Motor neuron (in vitro differentiated cells): ENCODE measurements around the gene SNORC. TPM values are rescaled to one million over a fixed set of nuclear protein-coding genes. Genes with fewer than 3 reads are reported as not detected.
A peak's percentile ranks its signal among the peaks of the same experiment; 100 is the strongest.

ENCODE experiments used
- ATAC-seq, 8 experiments: fragments of 200-7000 bp; cut with Tn5 transposase; replicated peaks in 6 of 8; 2 replicates each; pipeline ENCODE4 v1.8.0; 2021; ENCODE audit warnings: mild to moderate bottlenecking in 8 of 8, moderate library complexity in 8 of 8
- H3K27ac ChIP-seq, 2 donors: fragments of 250-450 bp; sonication (Bioruptor Pico); 2 replicates each; pipeline ENCODE4 v1.9.0; 2021; ENCODE audit warnings: antibody characterized with exemption in 2 of 2, mild to moderate bottlenecking in 2 of 2, moderate library complexity in 1 of 2
- H3K4me1 ChIP-seq, 2 donors: fragments of 250-450 bp; sonication (Bioruptor Pico); replicated peaks in 1 of 2; 2 replicates each; pipeline ENCODE4 v1.6.1; 2021; ENCODE audit warnings: antibody characterized with exemption in 2 of 2, mild to moderate bottlenecking in 2 of 2, moderate library complexity in 1 of 2
- H3K4me3 ChIP-seq, 5 donors: fragments of 250-450 bp; sonication (Bioruptor Pico); 2 replicates each; pipeline ENCODE4 v1.9.0; 2021; ENCODE audit warnings: antibody characterized with exemption in 5 of 5, mild to moderate bottlenecking in 5 of 5, moderate library complexity in 4 of 5
- WGBS, 10 experiments: fragments of 450-650 bp; shearing (Covaris generic); methylation state at CpG; one replicate each; pipeline ENCODE4 v1.0.0; 2022; 5-methylcytosine and 5-hydroxymethylcytosine counted together
- in situ Hi-C, 9 experiments: fragments of 400-800 bp; cut with MboI; loops; one replicate each; pipeline ENCODE4 v1.15.0; 2021; ENCODE audit warnings: low sequenced_read_pairs in 9 of 9, low pct_unique_long_range_greater_than_20kb in 2 of 9; ENCODE audit not compliant: unreplicated experiment in 9 of 9
- total RNA-seq, 8 experiments: library from RNA; unstranded; fragments of 300-600 nt; gene quantifications; 2 replicates each; pipeline versions ENCODE4 v1.2.3 to v1.2.4, GENCODE V29; 2022

The SNORC gene
- total RNA-seq, 8 experiments from 2014 or later: 1.4 to 3.7 (median 2.3) TPM

DNA sequence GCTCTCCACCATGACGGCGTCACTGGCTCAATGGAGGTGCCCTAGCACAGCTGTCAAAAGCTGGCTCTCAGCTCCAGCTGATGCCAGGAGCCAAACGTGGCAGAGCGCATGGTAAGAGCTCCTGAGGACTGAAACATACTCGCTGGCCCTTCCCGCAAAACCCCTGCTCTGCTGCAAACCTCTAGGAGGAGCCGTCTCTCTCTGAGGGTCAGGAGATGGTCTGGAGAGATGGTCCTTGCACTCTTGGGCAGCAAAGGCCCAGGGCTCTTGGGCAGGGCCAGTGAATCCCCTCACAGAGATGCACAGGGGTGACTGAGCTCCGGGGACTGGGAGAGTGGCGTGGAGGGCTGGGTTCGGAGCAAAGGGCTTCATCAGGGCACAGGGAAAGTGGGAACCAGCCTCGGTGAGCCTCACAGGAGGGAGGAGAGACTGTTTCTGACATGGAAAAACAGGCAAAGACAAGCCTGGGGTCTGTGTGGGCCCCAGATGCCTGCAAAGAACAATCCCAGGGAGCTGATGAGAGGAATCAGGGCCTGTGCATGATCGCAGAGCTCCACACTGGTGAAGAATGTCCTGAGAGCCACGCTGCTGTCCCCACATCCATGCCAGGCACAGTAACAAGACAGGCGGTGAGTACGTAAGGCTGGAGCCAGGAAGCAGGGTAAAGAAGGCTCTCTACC, 17.2 kb downstream of the SNORC start:
- no peak overlapping the region for H3K27ac ChIP-seq
- WGBS, 10 experiments: 67 to 100% (median 87%) methylated on average over 1 to 12 of the region's 15 CpGs; no CpG with 5 or more reads in 3 of the 10 experiments
- H3K4me3 ChIP-seq: no peak overlapping the region
- in situ Hi-C loops: no loop called here
- ATAC-seq: peak in 2 of 8 experiments; percentile 34 to 38
- peaks cover 7 to 8% of the 10 kb centered on the region in 2 donors for H3K4me1 ChIP-seq

DNA sequence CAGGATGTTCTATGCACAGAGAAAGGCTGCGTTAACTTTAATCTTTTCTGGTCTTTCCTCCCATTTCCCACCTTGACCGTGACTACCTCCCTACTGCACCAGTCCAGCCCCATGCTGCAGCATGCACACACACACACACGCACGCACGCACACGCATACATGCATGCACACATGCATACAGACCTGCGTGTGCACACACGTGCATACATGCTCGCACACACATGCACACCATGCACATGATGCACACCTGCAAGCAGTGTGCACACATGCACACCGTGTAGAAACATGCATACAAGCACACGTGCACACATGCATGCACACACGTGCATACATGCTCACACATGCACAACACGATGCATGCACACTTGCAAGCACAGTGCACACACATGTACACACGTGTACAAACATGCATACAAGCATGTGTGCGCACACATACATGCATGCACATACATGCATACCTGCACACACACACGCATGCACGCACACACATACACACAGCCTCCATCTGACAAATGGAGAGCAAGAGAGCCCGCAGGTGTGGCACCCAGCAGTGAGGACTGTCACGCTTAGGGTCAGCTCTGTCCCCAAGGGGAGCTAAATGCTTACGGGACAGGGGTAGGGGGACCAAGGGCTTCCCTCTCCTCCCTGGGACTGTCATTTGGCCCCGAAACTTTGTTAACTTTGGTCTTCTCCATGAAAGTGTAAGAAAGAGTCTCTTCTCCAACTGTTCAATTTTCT, 18.2 kb downstream of the SNORC start:
- H3K27ac ChIP-seq: no peak overlapping the region
- no peak overlapping the region for H3K4me3 ChIP-seq
- ATAC-seq: no peak
- in situ Hi-C loops: no loop called here
- 81 to 100% (median 86%) methylated on average over 1 to 14 of the region's 21 CpGs; no CpG with 5 or more reads in 3 of the 10 experiments for WGBS, 10 experiments
- H3K4me1 ChIP-seq: peaks cover 7 to 8% of the 10 kb centered on the region in 2 donors

DNA sequence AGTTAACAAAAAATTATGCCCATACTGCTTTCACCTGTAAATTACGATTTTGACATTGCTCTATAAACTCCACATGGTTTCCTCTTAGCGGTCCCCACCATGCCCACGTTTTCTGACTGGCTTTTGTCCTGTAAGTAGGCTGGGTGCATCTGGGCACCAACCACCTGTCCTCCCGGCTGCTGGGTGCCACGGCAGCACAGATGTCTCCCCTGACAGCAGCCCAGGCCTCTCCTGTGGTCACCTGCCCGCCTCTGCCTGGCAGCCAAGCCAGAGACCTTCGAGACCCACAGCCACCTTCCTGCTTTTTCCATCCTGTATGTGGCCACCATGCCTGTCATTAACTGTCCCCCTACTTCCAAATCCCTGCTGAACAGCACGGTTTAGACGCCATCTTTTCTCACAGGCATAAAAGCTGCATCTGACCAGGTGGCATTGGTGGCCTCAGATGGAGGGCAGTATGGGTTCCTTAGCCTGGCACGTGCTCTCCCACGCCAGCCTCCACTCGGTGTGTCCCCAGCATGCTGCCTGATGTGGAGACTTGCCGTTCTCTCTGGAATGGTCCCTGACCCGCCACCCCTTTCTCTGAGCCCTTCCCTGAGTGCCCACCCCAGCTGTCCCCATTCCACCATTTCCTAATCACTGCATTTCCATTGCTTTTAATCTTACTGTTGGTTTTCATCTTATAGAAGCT, 18.9 kb downstream of the SNORC start:
- ATAC-seq: no peak
- 10 to 92% (median 80%) methylated on average over 1 to 8 of the region's 14 CpGs; no CpG with 5 or more reads in 3 of the 10 experiments for WGBS, 10 experiments
- Histone ChIP-seq H3K27ac (no peak overlapping the region), H3K4me3 (no peak overlapping the region), H3K4me1 (peaks cover 7 to 8% of the 10 kb centered on the region in 2 donors)
- in situ Hi-C loops: no loop called here

DNA sequence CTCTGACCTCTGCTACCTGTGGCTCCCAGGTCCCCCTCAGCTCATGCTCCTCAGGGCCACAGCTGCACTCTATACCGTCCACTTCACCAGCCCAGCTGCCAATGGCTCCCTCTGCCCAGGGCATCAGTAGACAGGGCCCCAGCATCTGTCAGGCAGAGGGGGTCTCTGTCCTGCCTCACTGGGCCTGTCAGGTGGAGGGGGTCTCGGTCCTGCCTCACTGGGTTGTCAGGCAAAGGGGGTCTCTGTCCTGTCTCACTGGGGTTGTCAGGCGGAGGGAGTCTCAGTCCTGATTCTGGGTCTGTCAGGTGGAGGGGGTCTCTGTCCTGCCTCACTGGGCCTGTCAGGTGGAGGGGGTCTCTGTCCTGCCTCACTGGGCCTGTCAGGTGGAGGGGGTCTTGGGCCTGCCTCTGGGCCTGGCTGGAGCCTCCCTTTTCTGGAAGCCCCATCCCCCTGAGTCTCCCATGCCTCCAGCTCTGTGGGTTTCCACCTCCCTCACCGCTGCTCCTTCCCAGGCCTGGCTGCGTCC, 19.9 kb downstream of the SNORC start:
- Histone ChIP-seq H3K4me1 (peaks cover 7 to 8% of the 10 kb centered on the region in 2 donors), H3K4me3 (no peak overlapping the region), H3K27ac (no peak overlapping the region)
- in situ Hi-C loops: no loop called here
- ATAC-seq: no peak
- 48 to 100% (median 85%) methylated on average over 1 to 2 of the region's 5 CpGs; no CpG with 5 or more reads in 4 of the 10 experiments for WGBS, 10 experiments

DNA sequence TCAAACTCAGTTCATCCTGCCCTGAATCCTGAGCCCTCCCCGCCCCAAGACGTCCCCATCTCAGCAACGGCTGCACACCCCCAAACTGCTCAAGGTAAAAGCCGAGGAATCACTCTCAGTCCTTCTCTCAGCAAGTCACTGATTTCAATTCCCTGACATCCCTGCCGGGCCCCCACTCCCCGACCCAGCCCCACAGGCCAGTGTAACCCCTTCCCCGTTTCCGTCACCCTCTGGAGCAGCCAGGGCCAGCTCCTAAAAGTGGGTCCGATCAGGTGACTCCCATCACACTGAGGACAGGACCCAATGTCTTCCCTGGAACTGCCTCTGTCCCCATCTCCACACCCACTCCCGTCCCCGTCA, 20.5 kb downstream of the SNORC start:
- Histone ChIP-seq H3K4me3 (no peak overlapping the region), H3K4me1 (peaks cover 7 to 8% of the 10 kb centered on the region in 2 donors), H3K27ac (no peak overlapping the region)
- no peak for ATAC-seq
- in situ Hi-C loops: no loop called here
- WGBS, 10 experiments: 90 to 100% (median 100%) methylated on average over 1 to 2 of the region's 11 CpGs; no CpG with 5 or more reads in 7 of the 10 experiments

DNA sequence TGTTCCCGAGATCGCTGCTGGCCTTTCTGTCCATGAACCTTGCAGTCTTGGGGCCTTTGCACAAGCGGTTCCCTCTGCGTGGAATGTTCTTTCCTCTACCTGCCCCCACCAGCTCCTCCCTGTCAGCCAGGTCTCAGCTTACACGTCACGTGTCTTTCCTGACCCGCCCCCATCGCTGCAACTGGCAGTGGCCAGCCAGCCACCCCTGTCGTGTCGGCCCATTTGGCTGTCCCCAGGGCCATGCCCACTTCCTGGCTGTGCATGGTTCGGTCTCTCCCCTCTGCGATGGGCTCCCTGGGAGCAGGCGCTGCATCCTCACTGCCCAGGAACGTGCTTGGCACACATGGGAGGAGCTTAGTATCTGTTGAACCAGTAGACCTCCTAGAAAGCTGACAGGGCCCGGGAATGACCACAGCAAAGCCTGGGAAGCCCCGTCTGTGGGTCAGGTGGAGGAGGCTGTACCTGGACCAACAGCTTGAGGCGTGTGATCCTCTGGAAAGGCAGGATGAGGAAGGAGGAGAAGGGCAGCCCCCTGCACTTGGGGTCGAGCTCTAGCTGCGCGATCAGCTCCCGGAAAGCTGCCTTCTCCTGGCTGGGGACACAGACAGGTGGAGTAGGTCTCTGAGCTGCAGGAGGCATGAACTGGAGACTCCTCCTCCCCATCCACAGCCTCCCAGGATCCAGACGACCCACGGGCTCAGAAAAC, 21.0 kb downstream of the SNORC start:
- H3K4me3 ChIP-seq: no peak overlapping the region
- H3K4me1 ChIP-seq: peaks cover 7 to 8% of the 10 kb centered on the region in 2 donors
- in situ Hi-C loops: no loop called here
- ATAC-seq: peak in 7 of 8 experiments; percentile 14 to 89 (median 85)
- no peak overlapping the region for H3K27ac ChIP-seq
- WGBS, 10 experiments: 20 to 90% (median 34%) methylated on average over 1 to 11 of the region's 23 CpGs; no CpG with 5 or more reads in 4 of the 10 experiments

DNA sequence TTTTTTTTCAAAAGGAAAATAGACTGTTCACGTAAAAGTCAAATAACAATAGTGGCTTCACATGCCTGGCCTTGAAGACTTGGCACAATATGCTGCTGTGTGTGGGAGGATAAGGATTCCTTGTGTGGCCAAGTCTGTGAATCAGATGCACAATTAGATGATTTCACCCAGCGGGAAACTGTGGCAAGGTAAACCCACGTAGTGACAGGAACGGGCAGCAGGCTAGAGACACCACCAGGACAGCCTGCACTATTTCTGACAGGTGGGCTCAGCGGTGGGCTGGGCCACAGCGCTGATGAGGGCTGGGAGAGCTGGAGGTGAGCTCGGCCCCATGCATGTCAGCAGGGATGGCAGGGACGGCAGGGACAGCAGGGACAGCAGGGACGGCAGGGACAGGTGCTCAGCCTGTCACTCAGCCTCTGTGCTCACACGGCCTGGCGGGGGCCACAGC, 21.6 kb downstream of the SNORC start:
- WGBS, 10 experiments: 7 to 100% (median 94%) methylated on average over 1 to 8 of the region's 11 CpGs; no CpG with 5 or more reads in 2 of the 10 experiments
- peak in 1 of 8 experiments; percentile 4 for ATAC-seq
- Histone ChIP-seq H3K4me1 (peaks cover 7 to 8% of the 10 kb centered on the region in 2 donors), H3K27ac (no peak overlapping the region), H3K4me3 (no peak overlapping the region)
- in situ Hi-C loops: no loop called here

DNA sequence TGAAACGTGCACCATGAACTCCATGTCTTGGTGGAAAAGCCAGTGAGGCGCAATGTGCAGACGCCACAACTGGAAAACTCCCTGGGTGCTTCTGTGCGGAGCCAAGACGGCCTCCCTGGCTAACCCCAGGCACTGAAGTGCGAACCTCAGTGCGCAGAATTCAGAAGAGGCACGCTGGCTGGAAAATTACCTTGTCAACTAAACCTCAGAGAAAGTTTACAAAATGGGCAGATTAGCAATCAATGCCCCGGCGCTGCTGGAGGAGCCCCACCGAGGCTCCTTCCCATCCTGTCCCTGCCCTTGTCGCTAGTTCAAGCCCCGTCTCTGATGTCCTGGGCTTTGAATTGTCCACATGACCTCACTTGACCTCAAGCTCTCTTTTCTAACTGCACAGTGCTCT, 22.2 kb downstream of the SNORC start:
- H3K27ac ChIP-seq: no peak overlapping the region
- peaks cover 7 to 8% of the 10 kb centered on the region in 2 donors for H3K4me1 ChIP-seq
- in situ Hi-C loops: no loop called here
- WGBS, 10 experiments: 66 to 100% (median 93%) methylated on average over 1 to 8 of the region's 13 CpGs; no CpG with 5 or more reads in 3 of the 10 experiments
- H3K4me3 ChIP-seq: no peak overlapping the region
- no peak for ATAC-seq

DNA sequence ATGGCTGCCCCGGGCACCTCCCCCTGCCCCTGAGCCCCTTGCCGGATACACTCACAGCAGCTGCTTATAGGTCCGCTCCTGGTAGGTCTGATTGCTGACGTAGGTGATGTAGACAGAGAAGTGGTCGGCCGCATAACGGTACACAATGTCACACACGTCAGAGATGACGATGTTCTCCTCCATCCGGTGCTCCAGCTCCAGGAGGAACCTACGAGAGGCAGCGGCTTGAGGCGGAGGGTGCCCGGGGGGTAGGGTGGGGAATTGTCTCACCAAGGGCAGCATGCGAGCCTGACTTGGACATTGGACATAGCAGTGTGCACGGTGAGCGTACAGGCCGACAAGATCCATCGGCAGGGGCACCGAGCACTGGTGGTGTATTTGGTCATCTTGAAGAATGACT, 22.8 kb downstream of the SNORC start:
- in situ Hi-C loops: no loop called here
- WGBS, 10 experiments: 94 to 100% methylated on average over 1 to 6 of the region's 20 CpGs; no CpG with 5 or more reads in 8 of the 10 experiments
- no peak for ATAC-seq
- no peak overlapping the region for H3K27ac ChIP-seq
- H3K4me3 ChIP-seq: no peak overlapping the region
- peaks cover 7 to 8% of the 10 kb centered on the region in 2 donors for H3K4me1 ChIP-seq

DNA sequence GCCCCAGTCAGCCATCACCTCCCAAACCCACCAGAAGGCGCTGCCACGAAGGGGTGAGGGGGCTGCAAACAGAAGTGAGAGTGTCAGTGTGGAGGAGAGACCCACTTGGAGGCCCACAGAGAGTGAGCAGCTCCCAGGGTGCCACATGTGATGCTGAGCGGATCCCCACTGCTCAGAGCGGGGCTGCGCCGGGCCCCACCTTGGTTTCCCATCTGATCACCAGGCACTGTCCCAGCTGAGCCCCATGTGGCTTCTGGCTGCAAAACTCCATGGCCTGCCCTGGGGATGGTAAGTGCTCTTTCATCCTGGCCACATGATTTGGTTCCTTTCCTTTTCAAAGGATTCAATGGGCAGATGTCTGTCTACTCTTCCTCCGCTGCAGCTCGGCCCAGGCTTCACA, 23.8 kb downstream of the SNORC start:
- WGBS, 10 experiments: 72 to 100% (median 100%) methylated on average over 3 to 7 of the region's 8 CpGs; no CpG with 5 or more reads in 7 of the 10 experiments
- in situ Hi-C loops: no loop called here
- H3K27ac ChIP-seq: peak overlapping the region in 1 of 2 donors; percentile 34

DNA sequence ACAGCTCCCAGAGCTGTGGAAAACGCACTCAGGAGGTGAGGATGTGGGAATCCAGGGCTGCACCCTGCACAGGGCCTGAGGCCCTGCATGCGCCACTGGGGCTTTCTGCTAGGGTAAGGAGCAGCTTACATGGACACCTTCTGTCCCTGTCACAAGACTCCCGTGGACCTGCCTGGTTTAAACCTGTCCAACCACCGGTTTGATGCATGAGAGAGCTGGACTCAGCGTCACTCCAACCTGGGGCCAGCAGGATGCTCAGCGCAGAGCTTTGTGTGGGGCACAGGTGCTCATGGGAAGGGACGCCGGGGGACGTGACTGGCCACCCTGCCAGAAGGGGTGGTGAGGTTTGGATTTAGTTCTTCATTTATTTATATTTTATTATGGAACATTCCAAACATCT, 24.2 kb downstream of the SNORC start:
- Histone ChIP-seq H3K27ac (peak overlapping the region in 1 of 2 donors; percentile 34), H3K4me3 (no peak overlapping the region), H3K4me1 (peaks cover 7 to 8% of the 10 kb centered on the region in 2 donors)
- in situ Hi-C loops: no loop called here
- ATAC-seq: peak in 4 of 8 experiments; percentile 6 to 36 (median 26)
- 60 to 92% (median 71%) methylated on average over 1 to 8 of the region's 9 CpGs; no CpG with 5 or more reads in 6 of the 10 experiments for WGBS, 10 experiments

More for the DNA sequence above, 23.8 kb downstream of the SNORC start:
- no peak overlapping the region for H3K4me3 ChIP-seq
- peak in 3 of 8 experiments; percentile 18 to 33 (median 25) for ATAC-seq
- H3K4me1 ChIP-seq: peaks cover 7 to 8% of the 10 kb centered on the region in 2 donors

DNA sequence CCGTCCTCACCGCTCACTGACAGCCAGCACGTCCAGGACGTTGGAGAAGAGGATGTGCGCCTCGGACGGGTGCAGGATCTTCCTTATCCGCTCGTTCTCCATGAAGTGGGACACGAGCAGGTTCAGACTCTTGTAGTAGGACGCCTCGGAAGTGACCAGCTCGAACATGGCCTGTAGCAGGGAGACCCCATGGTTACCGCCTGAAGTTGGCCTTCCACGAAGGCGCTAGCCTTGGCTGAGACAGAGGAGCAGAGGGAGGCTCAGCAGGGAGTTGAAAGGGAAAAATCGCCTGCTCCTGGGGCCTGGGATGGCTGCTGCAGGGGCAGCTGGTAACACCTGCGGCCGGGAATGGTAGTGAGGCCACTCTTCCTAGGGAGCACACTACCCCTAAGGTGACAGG, 24.7 kb downstream of the SNORC start:
- in situ Hi-C loops: no loop called here
- ATAC-seq: no peak
- H3K4me1 ChIP-seq: peaks cover 7 to 8% of the 10 kb centered on the region in 2 donors
- WGBS, 10 experiments: 0 to 96% (median 84%) methylated on average over 1 to 8 of the region's 19 CpGs; no CpG with 5 or more reads in 4 of the 10 experiments
- no peak overlapping the region for H3K4me3 ChIP-seq
- no peak overlapping the region for H3K27ac ChIP-seq
